Adrenal gland (tissue), 5 donors: ENCODE measurements around the gene PRMT7.

Experiments
- CTCF ChIP-seq, 6 experiments: fragments of 450-650 bp in 4 of 6; fragments of 200-600 bp in 2 of 6; sonication (generic) in 1 of 6; IDR thresholded peaks; 1 replicate in 5 of 6; 2 replicates in 1 of 6; pipeline versions ENCODE4 v1.5.1 to v1.8.0; 2016 to 2021; ENCODE audit warnings: antibody characterized with exemption in 6 of 6, mild to moderate bottlenecking in 2 of 6, moderate library complexity in 1 of 6
- POLR2A ChIP-seq, 2 donors: fragments of 450-650 bp; IDR thresholded peaks; one replicate each; pipeline ENCODE4 v1.6.1; 2017; ENCODE audit warnings: antibody characterized with exemption in 2 of 2, mild to moderate bottlenecking in 2 of 2, moderate library complexity in 1 of 2
- donor health status: DM: no; HTN: no; CAD: no.

GRCh38 chr16:68371706-68372380 is 61.0 kb downstream of the PRMT7 start:
- TF ChIP-seq CTCF (IDR thresholded peaks at IDR 0.05) (no peak), POLR2A (IDR thresholded peaks at IDR 0.05) (no peak)
